ENCODE results near the gene SYNRG.
"Not testable (repeated sequence)": the region's sequence is repeated elsewhere in the genome, so short reads cannot be mapped to it uniquely, and the experiment has no call there.

SYNRG gene

DNA sequence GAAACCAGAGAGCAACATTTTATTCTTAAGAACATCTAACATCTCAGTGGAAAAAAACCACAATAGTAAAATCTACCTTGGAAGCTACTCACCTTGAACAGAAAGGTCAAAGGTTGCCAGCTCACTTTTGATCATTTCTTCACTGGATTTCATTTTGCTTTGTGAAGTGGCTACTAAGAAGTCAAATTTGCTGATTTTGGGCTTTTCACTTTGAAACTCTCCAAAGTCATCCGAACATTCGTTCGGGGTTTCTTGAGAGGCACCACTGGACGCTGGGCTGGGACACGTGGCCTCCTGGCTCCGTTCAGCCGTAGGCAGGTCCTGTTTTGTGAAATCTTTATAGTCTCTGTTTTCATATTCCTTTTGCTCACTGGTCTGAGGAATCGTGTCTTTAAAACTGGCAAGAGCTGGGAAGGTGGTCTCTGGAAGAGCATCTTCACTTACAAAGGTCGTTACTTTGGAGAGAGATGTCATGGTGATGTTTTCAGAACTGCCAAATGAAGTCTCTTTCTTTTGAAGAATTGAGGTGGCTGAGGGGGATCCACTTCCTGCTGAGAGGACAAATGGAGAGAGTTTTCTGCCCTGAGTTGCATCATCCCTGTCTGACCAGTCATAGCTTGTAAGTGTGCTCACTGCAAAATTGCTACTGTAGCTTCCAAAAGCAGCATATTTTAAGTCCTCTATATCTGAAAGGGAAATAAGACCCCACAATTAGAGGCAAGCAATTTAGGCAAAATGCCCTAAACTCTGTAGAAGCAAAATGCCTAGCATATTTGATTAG lies 67.1 kb downstream of the SYNRG start:
- no peak for DNase-seq

DNA sequence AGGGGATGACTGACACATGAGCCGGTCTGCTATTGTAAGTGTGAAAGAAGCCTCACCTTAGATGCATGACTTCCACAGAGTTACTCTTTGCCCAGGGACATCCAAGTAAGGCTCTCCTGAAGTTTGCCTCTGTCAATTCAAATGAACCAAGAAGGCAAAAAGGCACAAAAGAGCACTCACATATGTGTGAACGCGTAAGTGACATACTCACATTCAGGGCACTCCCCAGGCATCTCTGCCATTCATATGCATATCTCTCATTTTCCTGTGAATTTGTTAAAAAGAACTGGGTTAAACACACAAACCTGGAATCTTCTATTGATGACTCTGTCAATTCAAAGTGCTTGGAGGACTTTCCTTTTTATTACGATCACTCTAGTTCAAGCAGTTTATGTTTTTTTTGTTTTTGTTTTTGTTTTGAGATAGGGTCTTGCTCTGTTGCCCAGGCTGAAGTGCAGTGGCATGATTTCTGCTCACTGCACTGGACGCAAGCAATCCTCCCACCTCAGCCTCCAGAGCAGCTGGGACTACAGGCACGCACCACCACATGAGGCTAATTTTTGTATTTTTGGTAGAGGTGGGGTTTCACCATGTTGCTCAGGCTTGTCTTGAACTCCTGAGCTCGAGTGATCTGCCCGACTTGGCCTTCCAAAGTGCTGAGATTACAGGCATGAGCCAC lies 70.1 kb downstream of the SYNRG start:
- no peak for DNase-seq

DNA sequence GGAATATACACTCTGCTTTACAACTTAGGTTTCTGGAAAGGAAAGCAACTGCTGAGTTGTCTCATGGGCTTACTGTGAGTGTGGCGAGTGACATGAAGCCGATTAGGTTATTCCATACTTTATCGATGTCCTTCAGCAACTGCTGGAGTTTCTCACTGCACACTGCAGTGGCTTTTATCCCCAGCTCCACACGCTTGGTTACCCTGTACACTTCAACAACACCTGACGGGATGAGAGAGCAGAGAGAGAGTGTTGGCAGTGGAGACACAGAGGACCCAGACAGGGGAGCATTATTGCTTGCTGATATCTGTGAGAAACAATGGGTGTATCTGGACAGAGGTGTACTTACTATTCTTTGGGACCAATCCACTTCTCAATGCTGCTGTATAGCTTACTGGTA lies 73.3 kb downstream of the SYNRG start:
- DNase-seq: no peak

DNA sequence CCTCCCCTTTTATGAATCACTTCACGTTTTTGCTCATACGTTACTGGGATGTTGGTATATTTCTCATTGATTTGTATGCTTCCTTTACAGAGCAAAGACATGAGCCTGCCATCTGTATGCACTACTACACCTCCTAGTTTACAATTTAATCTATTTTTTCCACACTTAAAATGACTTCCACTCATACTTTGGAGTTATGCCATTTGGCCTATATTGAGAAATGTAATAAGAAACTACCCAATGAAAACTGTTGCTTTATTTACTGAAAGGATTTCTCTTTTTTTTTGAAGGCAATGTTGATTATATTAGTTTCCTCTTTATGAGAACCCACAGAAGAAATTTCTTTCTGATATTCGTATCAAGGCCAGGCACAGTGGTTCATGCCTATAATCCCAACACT lies 76.5 kb downstream of the SYNRG start:
- no peak for DNase-seq

DNA sequence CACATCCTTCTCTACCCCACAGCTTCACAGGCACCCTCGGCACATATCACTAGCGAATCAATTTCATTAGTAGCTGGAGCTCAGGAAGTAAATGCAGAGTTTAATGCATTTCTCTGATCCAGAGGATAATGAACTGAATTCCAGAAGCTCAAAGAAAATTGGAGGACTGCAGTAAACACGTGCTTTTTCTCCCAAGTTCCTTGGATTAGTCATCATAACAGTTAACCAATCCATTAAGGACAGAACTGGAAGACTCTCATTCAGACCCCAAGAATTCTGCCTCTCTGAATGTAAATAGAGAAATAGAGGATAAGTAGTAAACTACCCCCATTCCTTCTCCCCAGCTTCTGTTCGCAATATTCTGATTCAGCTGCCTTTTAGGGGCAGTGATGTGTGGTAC lies 78.8 kb downstream of the SYNRG start:
- DNase-seq: no peak

DNA sequence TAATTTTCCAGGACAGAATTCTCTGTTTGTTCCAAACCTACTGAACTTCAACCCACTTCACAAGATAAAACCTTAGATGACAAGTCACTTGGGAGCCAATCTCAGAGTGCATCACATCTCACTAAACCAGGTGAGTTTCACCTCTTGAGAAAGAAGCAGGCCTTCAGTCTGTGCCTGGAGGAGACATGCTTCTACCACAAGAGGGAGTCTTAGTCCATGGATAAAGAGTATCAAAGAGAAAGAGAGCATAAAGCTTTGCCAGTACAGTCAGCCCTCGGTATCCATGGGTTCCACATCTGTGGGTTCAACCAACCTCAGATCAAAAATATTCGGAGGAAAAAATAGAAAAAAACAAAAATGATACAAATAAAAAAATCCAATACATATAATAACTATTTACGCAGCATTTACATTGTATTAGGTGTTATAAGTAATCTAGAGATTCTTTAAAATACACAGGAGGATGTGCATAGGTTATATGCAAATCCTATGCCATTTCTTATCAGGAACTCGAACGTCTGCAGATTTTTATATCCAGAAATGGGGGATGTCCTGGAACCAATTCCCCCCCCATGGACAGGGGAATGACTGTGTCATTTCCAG lies 81.9 kb downstream of the SYNRG start:
- no peak for DNase-seq

DNA sequence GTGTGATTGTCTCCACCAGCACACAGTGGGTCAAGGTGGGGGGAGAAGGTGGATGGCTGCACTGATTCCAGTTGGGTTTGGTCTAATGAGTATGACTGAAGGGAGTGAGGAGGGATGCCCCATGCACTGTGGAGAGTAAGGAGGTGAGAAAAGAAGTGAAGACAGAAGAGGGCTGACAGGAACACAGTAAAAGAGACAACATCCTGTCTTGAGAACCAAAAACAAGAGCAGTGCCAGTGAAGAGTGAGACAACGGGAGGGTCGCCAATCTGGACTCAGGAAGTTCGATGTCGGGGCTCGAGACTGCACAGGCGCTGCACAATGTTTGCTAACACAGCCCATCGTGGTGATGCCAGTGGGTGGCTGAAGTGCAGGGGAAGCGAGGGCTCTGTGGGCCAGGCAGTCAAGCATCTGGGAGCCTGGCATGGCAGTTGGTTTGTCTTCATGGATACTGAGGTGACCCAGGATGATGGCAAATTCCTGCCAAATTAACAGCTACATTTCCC lies 85.5 kb downstream of the SYNRG start:
- no peak for DNase-seq

DNA sequence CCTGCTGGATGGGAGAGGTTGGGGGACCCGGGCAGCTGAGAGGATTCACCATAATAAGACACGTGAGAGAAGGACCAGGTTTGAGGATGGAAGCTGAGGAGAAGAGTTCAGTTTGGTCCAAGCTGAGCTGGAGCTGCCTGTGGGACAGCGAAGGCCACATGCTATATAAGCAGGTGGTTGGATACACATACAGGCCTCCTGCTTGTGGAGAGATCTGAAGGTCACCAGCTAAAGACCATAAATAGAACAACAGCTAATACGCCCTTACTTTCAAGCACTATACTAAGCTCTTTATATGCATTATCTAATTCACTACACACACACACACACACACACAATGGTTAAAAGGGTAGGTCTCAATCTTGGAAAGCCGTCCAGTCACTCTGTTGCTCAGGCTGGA lies 87.4 kb downstream of the SYNRG start:
- no peak for DNase-seq

DNA sequence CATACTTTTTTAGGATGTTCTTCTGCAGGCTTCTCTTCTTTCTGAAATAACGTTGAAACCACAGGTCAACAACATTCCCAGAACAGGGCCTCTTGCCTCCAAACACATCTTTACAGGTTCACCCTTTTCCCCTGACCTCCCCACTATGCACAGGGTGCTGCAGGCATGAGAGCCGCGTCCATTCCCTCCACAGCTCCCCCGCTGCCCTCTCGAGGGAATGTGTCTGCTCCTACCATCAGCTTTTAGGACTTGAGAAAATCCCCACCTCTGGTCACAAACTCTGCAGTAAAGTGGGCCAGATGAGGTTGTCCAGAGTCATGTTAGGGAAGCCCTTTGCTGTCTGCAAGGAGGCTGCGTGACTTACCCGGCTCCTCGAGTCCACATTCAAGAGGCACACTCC lies 89.0 kb downstream of the SYNRG start:
- DNase-seq: no peak

DNA sequence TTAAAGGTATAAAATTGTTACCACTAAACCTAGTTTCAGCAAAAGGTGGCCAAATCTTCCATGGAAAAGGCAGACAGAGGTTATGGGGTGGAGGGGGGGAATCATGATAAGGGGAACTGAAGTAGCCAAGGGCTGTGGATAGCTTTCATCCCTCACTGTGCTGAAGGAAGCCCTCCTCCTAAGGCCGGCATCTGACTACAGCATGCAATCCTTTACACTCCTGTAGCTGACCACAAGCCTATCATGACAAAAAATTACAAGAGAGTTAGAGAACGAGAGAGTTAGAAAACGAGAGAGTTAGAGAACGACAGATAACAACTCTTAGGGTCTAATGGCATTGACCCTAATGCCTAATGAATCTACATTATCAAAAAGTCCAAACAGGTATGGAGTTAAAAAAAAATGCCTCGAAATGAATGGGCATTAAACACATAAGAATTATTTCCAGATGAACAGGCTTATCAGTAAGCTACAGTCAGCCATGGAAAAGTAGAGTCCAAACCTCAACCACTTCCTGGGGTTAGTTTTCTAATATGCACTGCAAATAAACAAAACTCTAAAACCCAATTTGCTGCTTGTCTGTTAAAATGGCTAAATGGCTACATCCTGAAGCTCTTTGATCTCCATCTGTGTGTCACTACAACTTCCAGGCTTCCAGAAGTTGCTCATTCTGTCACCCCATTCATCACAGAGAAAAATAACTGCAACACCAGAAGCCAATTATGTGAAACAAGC lies 89.8 kb downstream of the SYNRG start:
- DNase-seq: no peak

DNA sequence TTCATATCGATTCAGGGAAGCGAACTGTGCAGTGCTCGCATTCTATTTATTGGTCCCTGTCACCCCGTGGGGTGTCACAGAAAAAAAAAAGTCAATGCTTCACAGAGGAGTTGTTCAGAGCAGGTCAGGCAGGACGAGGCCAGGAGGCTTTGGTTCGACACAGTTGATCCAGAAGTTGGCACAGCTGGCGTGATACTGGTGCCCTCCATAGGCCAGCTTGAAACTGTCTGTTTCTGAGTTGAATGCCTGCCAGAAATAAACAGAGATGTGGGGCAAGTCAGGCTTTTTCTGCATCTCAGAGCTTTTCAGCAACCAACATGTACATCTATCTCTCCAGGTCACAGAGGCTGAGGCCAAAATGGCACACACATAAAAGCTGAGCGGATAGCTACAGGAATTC lies 90.4 kb downstream of the SYNRG start:
- DNase-seq: no peak

DNA sequence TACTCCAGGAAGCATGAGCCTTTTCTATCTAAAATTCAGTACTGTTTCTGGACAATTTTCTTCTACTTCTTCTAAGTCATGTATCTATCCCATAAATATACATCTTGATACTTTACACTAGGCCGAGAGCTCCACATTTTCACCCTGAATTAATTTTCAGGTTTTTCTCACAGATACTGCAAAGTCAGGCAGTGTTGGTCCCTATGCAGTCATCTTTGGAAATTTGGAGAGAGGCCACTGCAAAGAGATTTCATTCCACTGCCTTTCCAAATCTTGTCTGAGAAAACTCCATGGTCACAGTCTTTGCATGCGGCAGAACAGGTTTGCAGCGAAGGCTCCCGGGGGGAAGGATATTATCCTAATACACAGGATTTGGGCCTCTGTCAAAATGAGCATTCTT lies 91.3 kb downstream of the SYNRG start:
- DNase-seq: no peak

DNA sequence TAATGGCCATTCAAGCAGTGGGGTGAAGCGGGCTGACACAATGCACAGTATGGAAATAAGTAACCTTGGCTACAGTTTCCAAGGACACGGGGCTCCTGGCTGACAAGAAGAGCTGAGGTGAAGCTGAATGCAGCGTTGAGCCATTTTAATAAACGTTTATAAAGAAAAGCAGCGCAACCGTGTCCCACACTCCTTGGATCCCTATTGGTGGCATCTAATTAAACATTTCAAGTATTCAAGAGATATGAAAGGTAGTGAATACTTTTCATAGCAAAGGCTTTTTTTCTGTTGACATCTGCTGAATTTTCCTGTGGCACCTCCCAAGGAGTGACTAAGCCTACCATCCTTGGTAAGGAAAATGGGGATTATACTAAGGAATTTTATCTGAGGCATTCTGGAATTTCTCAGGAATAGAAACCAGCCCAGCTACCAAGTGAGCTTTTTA lies 93.1 kb downstream of the SYNRG start:
- DNase-seq: no peak

DNA sequence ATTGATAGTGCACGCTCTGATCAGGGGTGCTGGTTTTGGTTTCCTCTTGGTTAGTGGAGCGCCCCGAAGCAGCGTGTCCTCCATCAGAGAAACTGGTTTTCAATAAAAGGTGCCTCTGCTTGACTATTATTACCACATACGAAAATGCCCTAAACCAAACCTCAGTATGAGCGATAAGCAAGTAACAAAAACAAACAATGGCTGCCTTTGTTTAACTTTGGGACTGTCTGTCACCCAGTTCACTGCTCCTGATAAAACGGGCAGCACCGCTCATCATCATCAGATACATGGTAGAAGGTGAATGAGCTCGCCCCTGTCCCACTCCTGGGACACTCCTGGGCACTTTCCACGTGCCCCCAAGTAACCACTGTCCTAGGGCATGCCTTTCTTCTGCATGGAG lies 95.5 kb downstream of the SYNRG start:
- no peak for DNase-seq

DNA sequence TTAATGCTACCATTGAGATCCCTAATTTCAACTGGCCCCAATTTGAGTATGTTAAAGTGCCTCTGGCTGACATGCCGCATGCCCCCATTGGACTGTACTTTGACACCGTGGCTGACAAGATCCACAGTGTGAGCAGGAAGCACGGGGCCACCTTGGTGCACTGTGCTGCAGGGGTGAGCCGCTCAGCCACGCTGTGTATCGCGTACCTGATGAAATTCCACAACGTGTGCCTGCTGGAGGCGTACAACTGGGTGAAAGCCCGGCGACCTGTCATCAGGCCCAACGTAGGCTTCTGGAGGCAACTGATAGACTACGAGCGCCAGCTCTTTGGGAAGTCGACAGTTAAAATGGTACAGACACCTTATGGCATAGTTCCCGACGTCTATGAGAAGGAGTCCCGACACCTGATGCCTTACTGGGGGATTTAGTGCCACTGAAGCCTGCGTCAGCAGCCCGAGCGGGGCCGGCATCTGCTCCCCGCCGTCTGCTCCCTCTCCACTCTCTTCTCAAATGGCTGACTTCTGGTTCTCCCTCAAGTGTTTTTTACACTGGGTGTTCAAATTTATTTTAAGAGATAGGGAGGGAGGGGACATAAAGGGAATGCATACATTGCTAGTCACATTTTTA lies 96.7 kb downstream of the SYNRG start:
- no peak for DNase-seq

DNA sequence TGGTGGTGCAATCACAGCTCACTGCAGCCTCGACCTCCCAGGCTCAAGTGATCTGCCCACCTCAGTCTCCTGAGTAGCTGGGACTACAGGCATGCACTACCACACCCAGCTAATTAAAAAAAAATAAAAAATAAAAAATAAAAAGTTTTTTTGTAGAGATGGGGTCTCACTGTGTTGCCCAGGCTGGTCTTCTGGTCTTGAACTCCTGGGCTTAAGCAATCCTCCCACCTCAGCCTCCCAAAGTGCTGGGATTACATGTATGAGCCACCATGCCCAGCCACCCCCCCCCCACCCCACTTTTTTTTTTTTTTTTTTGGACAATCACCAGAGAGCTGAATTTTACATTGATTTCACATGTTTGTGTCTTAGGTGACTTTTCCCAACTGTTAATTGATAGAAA lies 97.6 kb downstream of the SYNRG start:
- DNase-seq: not testable (repeated sequence)

DNA sequence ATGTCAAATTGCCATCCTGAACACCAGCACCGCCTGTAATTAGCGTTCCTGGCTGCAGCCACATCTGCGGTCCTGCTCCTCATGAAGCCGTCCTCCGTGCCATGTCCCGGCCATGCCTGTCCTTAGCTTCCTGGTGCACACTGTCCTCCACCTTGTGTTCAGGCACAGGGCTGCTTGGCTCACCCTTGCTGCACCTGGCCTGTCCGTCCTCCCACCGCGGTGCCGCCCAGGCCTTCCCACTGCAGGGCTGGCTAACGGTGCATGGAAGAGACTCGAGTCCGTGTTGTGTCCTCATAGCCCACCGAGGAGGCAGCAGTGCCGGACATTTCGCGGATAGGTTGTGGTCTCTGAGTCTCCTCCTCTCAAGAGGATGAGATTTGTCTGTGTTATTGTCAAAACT lies 99.2 kb downstream of the SYNRG start:
- DNase-seq: no peak

DNA sequence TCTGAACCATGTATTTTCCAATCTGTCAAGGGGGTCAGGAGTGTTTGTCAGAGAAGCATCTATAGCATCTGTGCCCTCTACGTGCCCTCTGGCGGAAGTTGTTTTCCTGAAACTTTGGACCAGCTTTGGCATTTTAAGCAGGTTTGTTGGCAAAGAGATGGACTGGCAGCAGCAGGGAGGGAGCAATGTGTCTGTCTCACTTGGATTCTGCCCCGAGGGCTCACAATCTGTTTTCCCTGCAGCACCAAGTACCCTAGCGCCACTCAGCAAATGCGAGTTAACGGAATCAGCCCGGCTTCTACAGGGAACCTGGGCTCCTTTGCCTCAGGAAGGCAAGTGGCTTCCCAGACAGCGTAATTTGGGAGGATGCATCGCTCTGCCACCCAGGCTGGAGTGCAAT lies 102.1 kb downstream of the SYNRG start:
- DNase-seq: no peak

DNA sequence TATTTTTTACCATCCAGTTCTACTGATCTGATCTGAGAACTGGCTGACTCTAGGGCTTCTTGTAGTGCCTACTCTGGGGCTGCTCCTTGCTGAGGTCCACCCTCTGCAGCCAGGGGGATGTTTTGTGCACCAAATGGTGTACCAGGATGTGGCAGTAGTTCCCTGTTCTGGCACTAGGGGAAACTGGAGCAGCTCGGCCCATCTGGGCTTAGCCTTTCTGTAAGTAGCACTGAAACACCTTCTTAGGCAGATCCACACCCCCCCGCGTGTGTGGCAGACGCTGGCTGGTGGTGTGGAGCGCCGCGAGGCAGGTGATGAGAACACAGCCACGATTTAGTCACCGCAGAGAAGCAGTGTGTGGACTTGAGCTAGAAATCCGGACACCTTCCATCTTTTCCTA lies 102.5 kb downstream of the SYNRG start:
- peak in 1 of 2 donors; percentile 22 for DNase-seq

DNA sequence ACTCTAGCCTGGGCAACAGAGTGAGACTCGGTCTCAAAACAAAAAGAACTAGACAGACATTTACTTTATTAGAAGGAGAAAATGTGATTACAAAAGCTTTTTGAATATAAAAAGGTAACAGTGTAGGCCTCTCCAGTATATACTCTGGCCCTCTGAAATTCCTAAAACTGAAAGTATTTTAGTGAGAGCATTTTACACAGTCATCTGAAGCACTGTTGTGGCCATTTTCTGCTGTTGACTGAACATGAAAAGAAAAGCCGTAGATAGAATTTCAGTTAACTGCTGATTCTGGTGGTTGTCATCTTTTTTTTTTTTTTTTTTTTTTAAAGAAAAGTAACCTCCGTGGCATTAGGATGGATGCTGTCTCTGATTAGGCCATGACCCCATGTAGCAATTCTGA lies 103.9 kb downstream of the SYNRG start:
- DNase-seq: no peak

DNA sequence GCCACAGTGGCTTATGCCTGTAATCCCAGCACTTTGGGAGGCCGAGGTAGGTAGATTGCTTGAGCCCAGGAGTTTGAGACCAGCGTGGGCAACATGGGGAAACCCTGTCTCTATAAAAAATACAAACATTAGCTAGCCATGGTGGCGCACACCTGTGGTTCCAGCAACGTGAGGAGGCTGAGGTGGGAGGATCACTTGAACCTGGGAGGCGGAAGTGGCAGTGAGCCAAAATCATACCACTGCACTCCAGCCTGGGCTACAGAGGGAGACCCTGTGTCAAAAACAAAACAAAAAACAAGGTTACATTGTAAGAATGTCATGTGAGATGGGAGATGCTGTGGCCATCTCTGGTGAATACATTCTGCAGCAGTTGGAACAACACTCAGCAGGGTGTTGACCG lies 106.1 kb downstream of the SYNRG start:
- DNase-seq: no peak

DNA sequence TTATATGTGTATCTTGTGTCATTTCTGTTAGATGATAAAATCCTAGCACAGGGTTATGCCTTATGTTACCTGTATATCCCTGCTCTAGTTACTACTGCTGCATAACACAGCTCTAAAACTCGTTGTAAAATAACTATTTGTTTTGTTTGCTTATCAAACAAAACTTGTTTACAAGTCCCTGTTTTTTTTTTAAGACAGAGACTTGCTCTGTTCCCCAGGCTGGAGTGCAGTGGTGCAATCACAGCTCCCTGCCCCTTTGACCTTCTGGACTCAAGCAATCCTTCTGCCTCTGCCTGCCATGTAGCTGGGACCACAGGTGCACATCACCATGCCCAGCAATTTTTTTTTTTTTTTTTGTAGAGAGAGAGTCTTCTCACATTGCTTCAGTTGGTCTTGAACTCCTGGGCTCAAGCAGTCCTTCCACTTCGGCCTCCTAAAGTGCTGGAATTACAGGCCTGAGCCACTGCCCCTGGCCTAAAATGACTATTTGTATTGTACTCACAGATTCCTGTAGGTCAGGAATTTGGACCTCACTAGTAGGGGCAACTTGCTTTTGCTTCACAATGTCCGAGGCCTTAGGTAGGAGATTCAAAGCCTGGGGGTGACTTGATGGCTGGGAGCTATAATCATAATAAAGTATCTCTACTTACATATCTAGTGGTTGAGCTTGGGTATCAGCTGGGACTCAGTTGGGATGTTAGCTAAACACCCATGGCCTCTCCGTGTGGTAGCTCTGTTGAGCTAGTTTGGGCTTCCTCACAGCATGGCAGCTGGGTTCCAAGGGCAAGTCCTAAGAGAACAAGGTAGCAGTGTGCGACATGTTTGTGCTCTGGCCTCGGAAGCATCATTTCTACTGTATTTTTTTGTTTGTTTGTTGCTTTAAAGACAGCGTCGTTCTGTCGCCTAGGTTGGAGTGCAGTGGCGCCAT lies 106.9 kb downstream of the SYNRG start:
- no peak for DNase-seq
